SKM-1 (cell line): Measurements from ENCODE around the gene NTM.

Experiments used
- DNase-seq: peaks from one replicate; lab custom pipeline; 2025; ENCODE audit not compliant: unreplicated experiment; lab: John Stamatoyannopoulos, UW

The NTM gene

DNA sequence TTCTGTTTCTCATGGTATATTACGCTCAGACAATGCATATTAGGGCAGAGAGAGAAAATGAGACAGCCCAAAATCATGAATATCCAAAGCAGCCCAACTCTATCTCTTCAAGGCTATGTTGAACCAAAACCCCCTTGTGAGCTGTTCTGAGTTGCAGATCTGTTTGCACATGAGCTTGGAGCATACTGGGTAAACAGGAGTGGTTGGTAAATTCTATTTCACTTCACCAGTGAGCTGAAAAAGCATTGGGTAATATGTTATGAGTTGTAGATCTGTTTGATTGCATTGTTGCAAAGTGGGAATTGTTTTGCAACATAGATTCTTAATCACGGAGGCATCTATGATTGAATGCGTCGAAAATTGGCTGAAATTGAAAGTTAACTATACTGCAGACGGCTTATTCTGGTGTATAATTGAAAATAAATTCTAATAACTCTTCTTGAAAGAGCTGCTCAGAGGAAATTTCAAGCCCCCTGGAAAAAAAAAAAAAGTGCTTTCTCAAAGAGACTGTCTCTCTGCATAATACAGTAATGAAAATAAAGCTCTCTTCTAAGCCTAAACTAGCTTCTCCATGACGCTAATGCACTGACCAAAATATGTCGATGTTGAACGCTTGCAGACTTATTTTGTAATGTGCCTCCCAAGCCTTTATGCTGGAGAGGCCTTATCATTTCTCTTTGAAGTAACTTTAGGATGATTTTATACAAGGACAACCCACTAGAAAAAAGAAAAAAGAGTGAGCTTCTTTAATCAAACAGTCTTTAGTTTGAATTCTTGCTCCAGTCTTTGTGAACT, 263.7 kb downstream of the NTM start:
- DNase-seq, result no peak

DNA sequence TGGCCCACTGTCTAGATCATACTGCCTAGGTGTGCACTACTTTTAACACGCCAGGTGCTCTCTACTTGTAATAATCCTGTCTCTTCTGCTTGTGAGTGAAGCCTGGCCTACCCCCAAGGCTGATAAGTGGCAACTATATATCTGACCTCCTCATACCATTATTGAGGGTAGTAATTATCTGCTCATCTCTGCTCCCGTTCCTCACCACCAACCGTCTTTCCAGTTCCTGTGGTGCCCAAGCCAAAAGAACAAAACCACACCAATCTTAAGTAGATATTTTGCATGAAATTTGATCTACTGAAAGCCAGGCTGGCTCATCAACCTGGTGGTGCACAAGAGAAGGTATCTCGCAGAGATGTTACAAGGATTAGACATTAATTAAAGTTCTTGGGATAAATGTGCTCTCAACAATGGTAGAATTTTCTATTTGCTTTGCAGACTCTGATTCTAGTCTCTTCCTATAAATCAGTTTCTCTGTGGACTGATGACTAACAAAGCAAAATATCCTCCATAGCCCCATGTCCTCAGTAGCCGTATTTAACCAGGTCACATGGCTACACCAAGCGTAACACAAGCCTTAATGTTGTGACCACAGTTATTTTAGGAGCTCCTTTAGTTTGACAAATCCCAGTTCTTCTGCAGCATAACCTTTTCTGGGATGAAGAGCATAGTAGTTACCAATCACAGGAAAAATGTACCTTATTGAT, 267.2 kb downstream of the NTM start:
- DNase-seq, result no peak

DNA sequence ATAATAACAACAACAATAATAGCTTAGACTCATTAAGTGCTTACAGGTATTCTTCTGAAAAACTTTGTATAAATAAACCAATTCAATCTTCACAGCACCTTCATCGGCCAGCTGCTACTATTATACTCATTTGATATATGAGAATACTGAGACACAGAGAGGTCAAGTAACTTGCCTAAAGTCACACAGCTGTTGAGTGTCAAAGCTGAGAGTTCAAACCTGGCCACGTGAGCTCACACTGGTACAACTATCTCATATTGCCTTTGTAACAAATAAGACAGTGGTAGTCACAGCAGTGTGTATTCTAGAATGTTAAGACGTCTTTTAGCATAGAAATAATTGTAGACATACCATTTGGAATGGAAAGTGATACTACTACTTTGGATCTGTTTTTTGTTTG, 268.5 kb downstream of the NTM start:
- no peak for DNase-seq

- DNase-seq, result no peak
Measured at GRCh38 chr11:131640320-131640719, 269.9 kb downstream of the NTM start.

DNA sequence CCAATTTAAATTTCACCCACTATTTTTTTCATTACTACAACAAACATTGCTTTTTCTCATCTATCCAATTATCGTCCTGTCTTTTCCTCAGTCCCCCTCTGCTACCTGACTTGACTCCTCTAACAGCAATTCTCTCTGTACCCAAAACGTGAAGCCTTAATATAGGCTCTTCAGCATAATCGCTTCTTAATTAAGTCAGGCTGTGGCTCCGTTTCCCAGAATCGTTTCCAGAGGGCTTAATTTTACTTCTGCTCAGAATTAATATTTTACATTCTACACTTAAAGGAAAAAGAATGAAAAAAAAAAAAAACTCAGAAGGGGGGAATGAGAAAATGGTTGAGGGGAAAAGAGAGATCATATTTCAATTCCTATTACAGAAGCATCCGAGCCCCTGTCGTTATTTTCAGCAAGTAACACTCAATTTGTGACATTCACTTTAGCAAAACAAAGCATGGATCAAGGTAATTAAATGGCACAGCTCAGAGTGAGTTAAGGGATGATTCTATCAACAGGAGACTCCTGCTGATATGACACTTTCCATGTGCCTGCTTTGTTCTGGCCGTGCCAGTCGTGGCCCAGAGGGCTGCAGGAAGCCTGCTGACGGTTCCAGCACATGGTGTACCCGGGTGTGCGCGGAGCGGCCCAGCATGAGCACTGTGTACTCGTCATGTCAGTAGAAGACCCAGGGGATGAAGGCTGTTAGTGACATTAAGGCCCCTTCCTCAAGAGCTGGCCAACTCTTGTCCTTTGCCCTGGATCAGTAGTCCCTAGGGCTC, 272.5 kb downstream of the NTM start:
- no peak for DNase-seq

DNA sequence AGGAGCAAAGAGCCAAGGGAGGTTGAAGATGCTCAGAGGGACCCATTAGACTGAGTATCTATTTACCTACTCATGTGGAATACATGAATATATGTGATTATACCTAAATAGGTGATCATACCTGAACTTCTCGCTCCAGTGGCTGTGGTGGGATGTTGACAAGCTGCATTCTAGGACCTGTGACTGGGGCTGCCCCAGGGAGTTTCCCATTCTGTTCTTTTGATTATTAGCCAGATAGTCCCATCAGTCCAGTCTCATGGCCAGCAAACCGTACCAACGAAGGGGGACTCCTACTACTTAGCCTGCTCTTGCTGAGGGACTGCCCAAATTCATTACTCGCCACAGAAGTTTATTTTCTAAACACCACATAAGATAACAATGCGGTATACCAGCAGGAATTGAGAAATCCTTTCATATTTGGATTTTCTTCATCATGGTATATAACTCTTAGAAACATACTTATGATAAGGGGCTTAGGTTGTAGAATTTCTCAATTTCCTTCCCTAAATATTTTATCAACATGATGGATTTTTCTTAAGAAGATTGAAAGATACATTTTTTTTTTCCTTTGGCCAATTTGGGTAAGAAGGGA, 273.9 kb downstream of the NTM start:
- DNase-seq, result no peak

- DNase-seq, result no peak
Measured at GRCh38 chr11:131645237-131645636, 274.8 kb downstream of the NTM start.

- DNase-seq, result no peak
Measured at GRCh38 chr11:131649856-131650255, 279.4 kb downstream of the NTM start.

DNA sequence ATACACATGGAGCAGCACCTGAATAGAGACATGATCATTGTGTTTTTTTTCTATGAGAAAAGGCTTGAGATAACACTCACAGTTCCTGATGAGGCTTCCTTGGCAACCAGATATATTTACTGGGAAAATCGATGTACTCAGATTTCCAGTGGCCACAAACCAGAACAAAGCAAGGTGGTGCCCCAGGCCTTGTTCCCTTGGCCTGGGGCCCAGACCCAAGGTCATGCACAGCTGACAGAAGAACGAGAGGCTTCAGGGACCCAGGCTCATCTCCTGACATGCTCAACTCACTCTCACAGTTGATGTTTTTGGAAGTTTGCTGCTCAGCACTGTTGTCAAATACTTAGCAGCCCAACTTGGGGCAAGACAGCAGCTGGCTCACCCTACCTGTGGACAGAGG, 281.8 kb downstream of the NTM start:
- DNase-seq, result no peak

DNA sequence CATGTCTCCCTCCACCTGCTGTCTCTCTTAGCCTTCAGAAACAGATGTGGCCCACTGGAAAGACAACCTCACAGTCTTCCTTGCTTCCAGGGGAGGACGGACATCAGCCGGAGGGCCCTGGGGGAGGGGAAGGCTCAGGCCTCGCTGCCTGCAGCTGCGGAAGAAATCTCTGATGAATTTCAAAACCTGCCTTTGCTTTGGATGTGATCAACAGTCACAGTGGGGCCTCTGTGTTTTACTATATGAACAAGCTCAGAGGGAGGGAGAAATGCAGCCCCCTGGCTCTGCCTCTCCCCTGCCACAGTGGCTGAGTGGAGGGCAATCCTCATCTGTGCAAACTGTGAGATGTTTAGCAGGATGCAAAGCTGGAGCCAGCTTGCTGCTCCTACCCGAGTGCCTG, 282.8 kb downstream of the NTM start:
- DNase-seq, result no peak

DNA sequence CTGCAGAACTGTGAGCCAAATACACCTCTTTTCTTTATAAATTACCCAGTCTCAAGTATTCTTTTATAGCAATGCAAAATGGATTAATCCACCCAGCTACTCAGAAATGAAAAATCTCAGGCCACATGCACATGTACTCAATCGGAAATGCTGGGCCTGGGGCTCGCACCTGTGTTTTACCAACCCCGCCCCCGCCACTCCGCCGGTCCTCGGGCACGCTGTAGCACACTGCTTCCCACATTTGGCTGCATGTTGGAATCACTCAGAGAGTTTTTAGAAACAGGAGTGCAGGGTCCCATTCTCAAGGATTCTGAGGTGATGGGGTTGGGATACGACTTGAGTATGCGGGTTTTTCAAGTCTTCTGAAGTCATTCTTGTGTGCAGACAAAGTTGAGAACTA, 284.4 kb downstream of the NTM start:
- no peak for DNase-seq

DNA sequence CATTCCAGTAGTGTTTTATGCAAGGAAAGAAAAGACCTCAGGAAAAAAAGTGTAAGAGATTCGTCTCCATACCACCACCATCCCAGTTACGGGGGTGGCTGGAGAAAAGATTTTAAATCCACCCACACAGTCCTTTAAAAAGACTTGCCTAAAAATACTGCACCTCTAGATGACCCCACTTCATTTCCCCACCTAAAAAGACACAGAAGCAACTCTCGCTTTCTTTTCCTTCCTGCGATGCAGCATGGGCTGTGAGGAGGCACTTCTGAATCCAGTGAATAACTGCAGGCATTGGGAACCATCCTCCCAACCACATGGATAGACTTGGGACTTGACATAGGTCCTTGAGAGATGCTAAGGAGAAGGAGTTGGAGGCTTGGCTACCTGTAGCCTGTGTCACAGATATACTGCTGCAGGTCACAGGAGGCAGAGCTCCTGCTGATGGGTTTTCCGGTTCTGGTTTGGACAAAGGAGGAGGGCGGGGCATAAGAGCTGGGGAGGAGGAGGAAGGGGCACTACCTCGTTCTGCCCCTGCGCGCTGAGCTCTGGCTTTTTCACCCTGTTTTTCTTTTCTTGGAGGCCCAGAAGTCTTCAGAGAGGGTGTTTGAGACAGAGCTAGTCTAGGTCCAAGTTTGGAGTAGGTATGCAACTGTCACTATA, 285.9 kb downstream of the NTM start:
- no peak for DNase-seq

- DNase-seq, result no peak
Measured at GRCh38 chr11:131656839-131657211, 286.4 kb downstream of the NTM start.

- DNase-seq, result no peak
Measured at GRCh38 chr11:131658414-131658813, 288.0 kb downstream of the NTM start.

DNA sequence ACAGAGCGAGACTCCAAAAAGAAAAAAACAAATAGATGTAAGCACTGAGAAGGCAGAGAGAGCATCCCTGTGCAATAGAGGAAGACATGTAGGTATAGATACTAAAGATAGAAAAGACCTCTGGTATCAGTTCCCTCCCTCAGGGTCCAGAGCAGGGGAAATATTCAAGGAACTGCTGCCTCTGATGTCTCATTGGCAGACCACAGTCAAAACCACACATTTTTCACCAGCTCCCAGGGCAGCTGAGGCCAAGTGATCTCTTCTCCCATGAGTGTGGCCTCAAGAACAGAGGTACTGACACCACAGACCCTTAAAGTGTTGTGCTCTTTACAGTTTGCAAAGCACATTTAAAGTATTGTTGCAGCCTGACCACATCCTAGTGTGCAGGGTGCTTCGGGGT, 288.5 kb downstream of the NTM start:
- no peak for DNase-seq

GRCh38 chr11:131659931-131660330, 289.5 kb downstream of the NTM start:
- DNase-seq, result no peak

GRCh38 chr11:131661132-131661531, 290.7 kb downstream of the NTM start:
- no peak for DNase-seq

DNA sequence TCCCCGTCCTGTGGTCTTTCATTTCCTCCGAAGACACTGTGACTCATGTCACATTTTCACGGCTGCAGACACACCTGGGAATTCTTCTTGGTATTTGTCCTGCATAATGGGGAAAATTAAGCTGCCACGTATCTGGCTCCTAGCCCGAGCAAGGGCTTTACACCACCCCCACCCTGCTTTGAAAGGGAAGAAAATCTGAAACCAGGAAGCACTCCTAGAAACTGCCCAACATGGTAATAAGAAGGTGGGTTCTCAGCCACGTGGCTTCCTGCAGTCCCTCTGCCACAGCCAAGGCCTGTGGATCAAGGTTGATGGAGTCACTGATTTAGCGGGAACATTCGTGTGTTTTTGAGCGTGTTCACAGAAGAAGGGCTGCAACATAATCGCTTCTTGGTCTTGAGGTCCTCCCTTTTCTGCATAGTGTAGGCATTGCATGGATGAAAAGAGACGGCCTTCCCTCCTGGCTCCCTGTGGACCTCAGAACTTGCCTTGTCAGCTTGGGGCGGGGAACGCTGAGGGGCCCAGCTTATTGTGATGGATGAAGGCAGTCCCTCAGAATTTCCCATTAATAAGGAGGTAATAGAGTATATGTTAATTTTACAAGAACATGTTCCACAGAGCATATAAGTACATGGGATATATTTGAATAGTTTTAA, 292.0 kb downstream of the NTM start:
- no peak for DNase-seq

- DNase-seq, result no peak
Measured at GRCh38 chr11:131662993-131663392, 292.6 kb downstream of the NTM start.

GRCh38 chr11:131663405-131664200, 293.2 kb downstream of the NTM start:
- no peak for DNase-seq
